ENCODE results near the gene FKBP15.
A peak's percentile ranks its signal among the peaks of the same experiment; 100 is the strongest.

Gene FKBP15

DNA sequence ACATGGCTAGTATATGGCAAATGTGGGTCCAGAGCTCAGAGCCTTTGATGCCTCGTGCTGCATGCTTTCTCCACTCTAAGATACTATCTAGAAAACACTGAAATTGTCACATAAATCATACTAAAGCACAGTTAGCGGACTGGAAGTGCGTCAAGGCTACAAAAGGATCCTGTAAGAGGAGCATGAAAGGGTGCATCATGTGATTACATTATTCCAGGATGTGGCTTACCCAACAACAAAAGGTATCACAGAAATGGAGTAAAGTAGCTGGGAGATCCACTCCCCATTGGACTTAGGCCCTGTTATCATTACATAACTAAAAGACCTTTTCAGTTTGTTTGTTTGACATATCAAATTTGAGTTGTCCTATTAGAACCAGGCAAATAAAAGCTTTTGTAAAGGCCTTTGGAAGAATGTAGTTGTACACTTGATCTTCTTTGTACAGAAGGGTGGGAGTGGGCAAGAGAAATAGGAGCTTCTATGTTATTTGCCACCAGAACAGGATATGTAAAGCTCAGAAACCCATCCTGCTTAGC lies 7.1 kb upstream of the FKBP15 start:
- no peak for ATAC-seq

DNA sequence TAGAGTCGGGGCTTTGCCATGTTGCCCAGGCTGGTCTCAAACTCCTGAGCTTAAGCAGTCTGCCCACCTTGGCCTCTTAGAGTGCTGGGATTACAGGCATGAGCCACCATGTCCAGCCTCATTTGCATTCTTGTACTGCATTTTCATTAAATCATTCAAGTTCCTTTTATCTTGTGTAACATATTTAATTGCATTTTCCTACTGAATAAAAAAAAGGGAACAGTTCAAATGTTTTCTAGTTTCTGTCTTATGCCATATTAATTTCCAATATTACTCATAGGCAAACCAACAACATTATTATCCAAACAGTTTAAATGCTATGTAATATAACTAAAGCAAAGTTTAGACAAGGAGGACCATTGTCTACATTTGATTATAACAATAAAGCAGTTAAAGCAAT lies 6.4 kb upstream of the FKBP15 start:
- no peak for ATAC-seq

DNA sequence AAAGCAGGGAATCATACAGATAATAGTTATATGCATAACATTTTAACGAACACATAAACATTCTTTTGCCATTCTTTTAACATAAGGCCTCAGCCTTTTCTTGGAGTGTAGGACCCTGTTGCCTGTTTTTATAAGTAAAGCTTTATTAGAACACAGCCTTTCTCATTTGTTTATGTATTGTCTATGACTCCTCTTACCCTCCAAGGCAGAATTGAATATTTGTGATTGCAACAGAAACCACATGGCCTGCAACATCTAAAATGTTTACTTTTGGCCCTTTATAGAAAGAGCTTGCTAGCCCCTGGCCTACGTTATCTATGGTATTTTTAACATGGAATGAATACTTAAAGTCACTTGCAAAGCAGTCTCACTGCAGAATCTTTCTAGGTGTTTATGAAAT lies 2.9 kb upstream of the FKBP15 start:
- ATAC-seq: no peak

DNA sequence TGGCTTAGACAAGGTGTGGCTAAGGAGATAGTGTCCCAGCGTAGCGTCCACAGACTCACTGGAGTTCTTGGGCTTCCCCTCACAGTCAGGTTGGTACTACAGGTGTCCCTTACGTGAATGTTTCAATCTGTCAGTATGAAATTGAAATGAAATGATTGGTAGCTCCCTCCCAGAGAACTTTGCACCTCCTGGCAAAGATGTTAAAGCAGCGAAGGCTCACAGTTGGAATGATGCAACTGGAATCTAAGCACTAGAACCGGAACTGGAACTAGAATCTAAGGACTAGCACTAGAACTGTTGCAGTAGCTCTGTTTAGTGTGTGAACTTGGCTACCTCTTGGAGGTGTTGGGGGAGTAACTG lies 1.4 kb upstream of the FKBP15 start:
- no peak for ATAC-seq

GRCh38 chr9:113221800-113222481 lies 864 bp upstream of the FKBP15 start:
- no peak for ATAC-seq

DNA sequence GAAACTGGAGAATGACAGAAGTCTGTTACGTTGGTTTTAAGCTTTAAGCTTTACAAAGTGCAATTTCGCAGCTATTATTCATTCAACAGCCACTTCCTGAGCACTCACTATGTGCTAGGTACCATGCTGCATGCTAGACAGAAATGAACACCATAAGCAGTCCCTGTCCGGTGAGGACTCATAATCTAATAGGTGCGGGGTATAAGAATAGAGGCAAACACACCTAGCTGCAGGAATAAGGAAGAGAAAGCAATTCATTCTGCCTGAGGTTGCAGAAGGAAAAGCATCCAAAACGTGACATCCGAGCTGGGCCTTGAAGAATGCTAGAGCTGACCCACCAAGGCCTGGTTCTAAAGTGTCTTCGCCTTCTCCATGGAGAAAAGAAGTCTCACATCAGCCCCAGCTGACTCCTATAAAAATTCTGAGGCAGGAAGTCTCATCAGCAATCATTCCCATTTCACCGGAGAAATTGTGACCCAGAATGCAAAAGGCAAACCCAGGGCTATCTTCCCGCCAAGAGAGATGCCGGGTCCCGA lies 542 bp downstream of the FKBP15 start:
- peak; percentile 12 to 18 for ATAC-seq

GRCh38 chr9:113219969-113220368 lies 1.1 kb downstream of the FKBP15 start:
- peak; percentile 39 to 46 for ATAC-seq

DNA sequence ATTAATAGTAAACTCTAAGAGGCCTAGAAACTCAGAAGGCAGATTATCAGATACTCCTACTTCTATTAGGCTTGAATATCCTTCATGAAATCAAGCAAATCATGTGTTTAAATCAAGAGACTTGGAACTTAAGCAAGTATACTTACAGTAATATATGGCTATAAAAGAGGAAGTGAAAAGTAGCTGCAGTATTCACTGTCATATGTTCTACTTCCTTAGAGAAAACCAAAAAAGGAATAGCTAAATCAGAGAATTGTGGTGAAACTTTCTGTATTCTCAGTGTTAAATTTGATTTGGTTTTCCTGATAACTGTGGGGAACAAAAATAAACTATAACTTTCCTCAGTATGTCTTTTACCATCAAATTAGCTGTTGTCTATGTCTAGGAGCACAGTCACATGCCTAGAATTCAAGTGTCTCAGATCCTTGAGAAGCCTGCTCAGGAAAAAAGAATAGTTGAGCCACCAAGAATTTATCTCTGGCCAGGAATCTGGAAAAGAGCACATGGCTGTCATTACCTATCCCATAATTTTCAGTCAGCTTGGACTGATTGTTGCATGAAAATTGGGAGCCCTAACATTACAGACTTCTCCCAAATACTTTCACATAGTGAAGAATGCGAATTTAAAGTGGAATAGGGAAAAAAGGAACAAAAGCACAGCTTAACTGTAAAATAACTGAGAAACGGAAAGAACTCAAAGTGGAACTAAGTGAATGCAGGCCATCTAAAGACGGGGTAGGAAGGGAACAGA lies 1.7 kb downstream of the FKBP15 start:
- ATAC-seq: no peak

DNA sequence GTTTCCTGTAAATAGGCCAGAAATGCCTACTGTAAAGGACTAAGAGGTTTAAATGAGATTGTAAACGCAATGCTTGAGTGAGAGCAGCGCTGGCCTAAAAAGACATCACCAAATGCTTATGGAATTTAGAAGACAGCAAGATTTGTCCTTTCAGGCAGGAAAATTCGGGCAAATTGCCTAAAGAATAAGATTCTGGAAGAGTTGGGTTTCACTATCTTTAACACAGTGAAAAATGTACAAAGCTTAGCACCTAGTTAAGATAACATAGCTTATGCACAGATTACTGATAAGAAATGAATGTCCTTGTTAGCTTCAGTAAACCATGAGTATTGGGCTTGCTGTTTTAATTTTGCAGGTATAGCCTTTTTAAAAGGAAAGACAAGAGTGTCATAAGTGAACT lies 4.7 kb downstream of the FKBP15 start:
- ATAC-seq: no peak

DNA sequence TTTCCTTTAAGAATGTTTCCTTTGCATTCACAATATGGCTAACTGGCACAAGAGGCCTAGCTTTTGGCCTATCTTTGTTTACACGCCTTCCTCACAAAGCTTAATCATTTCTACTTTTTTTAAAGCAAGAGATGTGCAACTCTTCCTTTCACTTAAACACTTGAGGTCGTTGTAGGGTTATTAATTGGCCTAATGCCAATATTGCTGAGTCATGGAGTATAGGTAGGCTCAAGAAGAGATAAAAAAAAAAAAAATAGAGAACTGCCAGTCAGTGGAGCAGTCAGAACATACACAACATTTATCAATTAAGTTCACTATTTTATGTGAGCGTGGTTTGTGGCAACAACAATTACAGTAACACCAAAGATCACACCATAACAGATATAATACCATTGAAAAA lies 5.9 kb downstream of the FKBP15 start:
- ATAC-seq: peak; percentile 57 to 59

DNA sequence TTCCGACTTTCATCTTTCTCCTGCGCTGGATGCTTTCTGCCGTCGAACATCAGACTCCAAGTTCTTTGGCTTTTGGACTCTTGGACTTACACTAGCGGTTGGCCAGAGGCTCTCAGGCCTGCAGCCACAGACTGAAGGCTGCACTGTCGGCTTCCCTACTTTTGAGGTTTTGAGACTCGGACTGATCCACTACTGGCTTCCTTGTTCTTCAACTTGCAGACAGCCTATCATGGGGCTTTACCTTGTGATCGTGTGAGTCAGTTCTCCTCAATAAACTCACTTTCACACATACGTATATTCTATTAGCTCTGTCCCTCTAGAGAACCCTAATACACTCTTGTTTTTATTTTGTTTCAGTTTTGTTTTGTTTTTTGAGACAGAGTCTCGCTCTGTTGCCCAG lies 10.3 kb downstream of the FKBP15 start:
- no peak for ATAC-seq

GRCh38 chr9:113205861-113206260 lies 15.2 kb downstream of the FKBP15 start:
- no peak for ATAC-seq

GRCh38 chr9:113205432-113205831 lies 15.6 kb downstream of the FKBP15 start:
- ATAC-seq: no peak

DNA sequence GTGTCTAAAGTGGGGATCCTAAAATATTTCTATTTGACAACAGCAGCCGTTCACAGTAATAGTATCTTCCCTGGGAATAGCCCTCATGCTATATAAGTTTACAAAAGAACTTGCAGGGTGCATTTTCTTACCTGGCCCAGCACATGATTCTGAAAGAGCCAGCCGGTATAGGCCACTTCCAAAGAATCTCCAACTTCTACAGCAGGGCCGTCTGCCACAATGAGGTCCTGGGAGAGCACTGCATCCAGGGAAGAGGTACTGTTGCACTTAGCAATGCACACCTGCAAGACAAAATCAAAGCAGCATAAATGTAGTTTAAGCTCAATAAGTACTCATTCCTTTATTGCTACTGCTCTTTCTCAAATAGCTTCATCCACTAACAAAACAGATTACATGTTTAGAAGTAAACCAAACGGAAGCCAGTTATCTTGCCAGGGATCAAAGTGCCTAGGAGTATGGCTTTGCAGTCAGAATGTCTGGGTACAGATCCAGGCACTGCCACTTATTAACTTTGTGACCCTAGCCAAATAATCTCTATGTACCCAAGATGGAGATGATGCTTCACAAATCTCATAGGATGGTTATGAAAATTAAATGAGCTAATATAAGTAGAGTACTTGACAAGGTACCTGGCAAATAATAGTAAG lies 21.3 kb downstream of the FKBP15 start:
- ATAC-seq: no peak

DNA sequence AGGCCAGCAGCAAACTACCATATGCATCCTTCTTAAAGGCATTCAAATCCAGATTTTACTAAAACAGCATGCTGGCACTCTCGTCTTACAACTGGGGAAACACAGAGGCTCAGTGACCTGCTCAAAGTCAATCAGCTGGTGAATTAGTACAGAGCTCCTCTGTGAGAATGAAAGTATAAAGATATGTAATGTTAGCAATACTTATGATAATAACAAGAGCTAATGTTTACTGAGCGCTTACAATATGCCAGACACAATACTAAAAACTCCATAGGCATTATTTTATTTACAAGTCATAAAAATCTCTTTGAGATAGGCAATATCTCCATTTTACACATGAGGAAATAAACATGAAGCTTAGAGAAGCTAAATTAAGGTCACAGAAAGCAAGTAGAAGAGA lies 28.6 kb downstream of the FKBP15 start:
- ATAC-seq: no peak

GRCh38 chr9:113187929-113188595 lies 33.0 kb downstream of the FKBP15 start:
- no peak for ATAC-seq

DNA sequence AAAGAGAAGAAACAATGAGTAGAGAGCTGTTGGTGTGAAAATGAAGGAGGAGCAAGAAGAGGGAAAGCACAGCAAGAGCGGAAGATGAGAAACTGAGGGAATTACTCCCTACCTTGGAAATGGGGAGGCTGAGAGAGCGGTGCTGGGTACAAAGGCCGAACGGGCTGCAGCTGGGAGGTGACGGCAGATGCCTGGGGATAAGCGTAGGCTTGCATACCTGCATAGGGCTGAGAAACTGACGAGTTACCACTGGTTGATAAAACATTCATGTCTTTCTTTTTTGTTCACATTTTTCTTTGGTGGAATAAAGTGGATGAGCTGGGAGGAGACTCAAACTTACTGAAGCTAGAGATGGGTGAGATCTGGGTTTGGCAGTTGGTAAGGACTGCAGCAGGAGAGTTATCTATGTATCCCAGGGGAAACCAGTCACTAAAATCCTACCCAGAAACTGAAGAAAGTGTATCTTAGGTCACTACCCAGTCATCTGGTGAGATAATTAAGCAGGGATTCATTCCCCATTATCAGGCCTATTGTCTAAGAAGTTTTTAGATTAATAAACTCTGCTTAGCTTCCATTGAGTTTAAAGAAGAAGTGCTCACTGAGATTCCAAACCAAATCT lies 34.8 kb downstream of the FKBP15 start:
- no peak for ATAC-seq

GRCh38 chr9:113185271-113185670 lies 35.8 kb downstream of the FKBP15 start:
- ATAC-seq: no peak

- ATAC-seq: no peak
Measured at GRCh38 chr9:113184539-113184938, 36.5 kb downstream of the FKBP15 start.

DNA sequence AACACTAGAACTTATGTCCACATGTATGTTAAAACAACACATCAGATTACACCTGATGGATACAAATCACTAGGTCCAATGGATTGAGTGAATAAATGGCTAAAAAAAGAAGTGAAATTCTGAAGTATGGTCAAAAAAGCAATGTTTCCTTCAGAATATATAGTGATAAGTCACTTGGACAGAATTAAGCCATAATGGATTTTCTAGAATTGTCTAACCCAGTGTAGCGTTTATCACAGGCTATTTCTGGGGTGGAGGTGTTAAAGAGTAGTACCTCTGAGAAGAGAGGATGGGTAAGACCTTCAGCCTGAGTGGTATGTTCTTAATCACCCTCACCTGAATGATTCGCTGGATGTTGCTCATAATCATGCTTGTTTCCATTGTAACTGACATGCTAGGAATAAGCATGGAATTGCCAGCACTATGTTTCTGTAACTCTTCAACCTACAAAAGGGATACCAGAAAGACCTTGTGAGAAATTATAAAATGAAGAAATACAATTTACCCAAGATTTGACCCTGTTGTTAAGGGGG lies 37.1 kb downstream of the FKBP15 start:
- ATAC-seq: no peak

GRCh38 chr9:113181165-113181564 lies 39.9 kb downstream of the FKBP15 start:
- no peak for ATAC-seq

- no peak for ATAC-seq
Measured at GRCh38 chr9:113179839-113180238, 41.2 kb downstream of the FKBP15 start.
